K562 (cell line): ENCODE measurements around the gene ADAMTS2. TPM values are rescaled to one million over a fixed set of nuclear protein-coding genes. Genes with fewer than 3 reads are reported as not detected.

ENCODE experiments used
- CHCHD3 ChIP-seq: fragments of 250-450 bp; sonication (Bioruptor Pico); IDR thresholded peaks from 2 replicates; pipeline ENCODE4 v2.1.2; 2022; ENCODE audit warnings: mild to moderate bottlenecking
- E2F6 ChIP-seq, 2 experiments: IDR thresholded peaks; 2 replicates each; pipeline ENCODE4 v1.6.1; 2011; ENCODE audit warnings: borderline replicate concordance in 1 of 2, control low read depth in 1 of 2, low read depth in 1 of 2, low read length in 1 of 2, mild to moderate bottlenecking in 1 of 2, mixed read lengths in 1 of 2, moderate library complexity in 1 of 2; ENCODE audit not compliant: insufficient read depth in 1 of 2, insufficient read length in 1 of 2, poor library complexity in 1 of 2, severe bottlenecking in 1 of 2; ENCODE audit errors: extremely low read depth in 1 of 2
- NR1H2 ChIP-seq: sonication (generic); formaldehyde crosslinking; IDR thresholded peaks from 2 replicates; pipeline ENCODE4 v1.4.0; 2020; ENCODE audit warnings: mild to moderate bottlenecking, missing genetic modification reagents
- REST ChIP-seq, 2 experiments: fragments of 450-650 bp; formaldehyde crosslinking in 1 of 2; IDR thresholded peaks; 2 replicates each; pipeline versions ENCODE4 v1.4.0 to v1.6.1; 2014 to 2020; ENCODE audit warnings: mild to moderate bottlenecking in 2 of 2, borderline replicate concordance in 1 of 2, low read depth in 1 of 2
- TCF3 ChIP-seq: sonication (generic); formaldehyde crosslinking; IDR thresholded peaks from 2 replicates; pipeline ENCODE4 v1.4.0; 2020; ENCODE audit warnings: mild to moderate bottlenecking, missing genetic modification reagents
- ZBTB40 ChIP-seq, 2 experiments: fragments of 450-650 bp in 1 of 2; sonication (generic) in 1 of 2; formaldehyde crosslinking in 1 of 2; IDR thresholded peaks; 2 replicates each; pipeline versions ENCODE4 v1.7.1 to v1.9.0; 2016 to 2022; ENCODE audit warnings: inconsistent platforms in 1 of 2, mild to moderate bottlenecking in 1 of 2, missing genetic modification reagents in 1 of 2
- polyA plus RNA-seq, 8 experiments: library from polyadenylated mRNA; depleted of rRNA in 4 of 8; stranded (reverse) in 5 of 8; unstranded in 3 of 8; fragments of >200 nt; fragmentation: Nextera tagmentation in 2 of 8; fragmentation: Illumina TruSeq in 1 of 8; extraction: Ambion mirVana in 2 of 8; extraction: Trizol in 1 of 8; gene quantifications; 2 replicates each; pipeline versions ENCODE4 v1.2.1 to v1.2.3, GENCODE V29; 2011 to 2014; ENCODE audit warnings: inconsistent platforms in 1 of 8, missing spikeins in 1 of 8
- total RNA-seq, 7 experiments: library from RNA; depleted of rRNA in 6 of 7; stranded (reverse); fragments of >200 nt in 6 of 7; fragmentation: Illumina TruSeq in 2 of 7; extraction: Trizol in 2 of 7; gene quantifications; 2 replicates each; pipeline versions ENCODE4 v1.2.1 to v1.2.3, GENCODE V29; 2011 to 2021; ENCODE audit warnings: low replicate concordance in 1 of 7

The ADAMTS2 gene
- total and polyA plus RNA-seq, 9 of the 15 experiments (the other 6 are each of a cell fraction or from before 2014, with no cell fraction given): not detected

- TF ChIP-seq REST (IDR thresholded peaks at IDR 0.05; ENCODE audit: borderline replicate concordance) (no peak), REST (CRISPR knock-in tag; IDR thresholded peaks at IDR 0.05; ENCODE audit: low read depth) (no peak), E2F6 (IDR thresholded peaks at IDR 0.05; ENCODE audit: borderline replicate concordance in 1 of 2, extremely low read depth in 1 of 2, insufficient read depth in 1 of 2, insufficient read length in 1 of 2, low read depth in 1 of 2, low read length in 1 of 2, poor library complexity in 1 of 2, severe bottlenecking in 1 of 2) (no peak), NR1H2 (CRISPR knock-in tag) (no peak), CHCHD3 (no peak), TCF3 (no peak), ZBTB40 (IDR thresholded peaks at IDR 0.05) (no peak), ZBTB40 (CRISPR knock-in tag; IDR thresholded peaks at IDR 0.05) (no peak)
Observed at GRCh38 chr5:179275381-179275878, 69.8 kb downstream of the ADAMTS2 start (continued).
